Body of pancreas (tissue), 4 donors: ENCODE results near the gene TAF1C.

Source experiments
- CTCF ChIP-seq, 7 experiments: fragments of 450-650 bp in 4 of 7; fragments of 200-600 bp in 3 of 7; sonication (generic) in 3 of 7; IDR thresholded peaks; one replicate each; pipeline ENCODE4 v1.5.1; 2016 to 2019; ENCODE audit warnings: antibody characterized with exemption in 7 of 7
- POLR2A ChIP-seq, 3 donors: fragments of 450-650 bp; IDR thresholded peaks; one replicate each; pipeline ENCODE4 v1.6.1; 2016; ENCODE audit warnings: antibody characterized with exemption in 3 of 3, mild to moderate bottlenecking in 2 of 3

DNA sequence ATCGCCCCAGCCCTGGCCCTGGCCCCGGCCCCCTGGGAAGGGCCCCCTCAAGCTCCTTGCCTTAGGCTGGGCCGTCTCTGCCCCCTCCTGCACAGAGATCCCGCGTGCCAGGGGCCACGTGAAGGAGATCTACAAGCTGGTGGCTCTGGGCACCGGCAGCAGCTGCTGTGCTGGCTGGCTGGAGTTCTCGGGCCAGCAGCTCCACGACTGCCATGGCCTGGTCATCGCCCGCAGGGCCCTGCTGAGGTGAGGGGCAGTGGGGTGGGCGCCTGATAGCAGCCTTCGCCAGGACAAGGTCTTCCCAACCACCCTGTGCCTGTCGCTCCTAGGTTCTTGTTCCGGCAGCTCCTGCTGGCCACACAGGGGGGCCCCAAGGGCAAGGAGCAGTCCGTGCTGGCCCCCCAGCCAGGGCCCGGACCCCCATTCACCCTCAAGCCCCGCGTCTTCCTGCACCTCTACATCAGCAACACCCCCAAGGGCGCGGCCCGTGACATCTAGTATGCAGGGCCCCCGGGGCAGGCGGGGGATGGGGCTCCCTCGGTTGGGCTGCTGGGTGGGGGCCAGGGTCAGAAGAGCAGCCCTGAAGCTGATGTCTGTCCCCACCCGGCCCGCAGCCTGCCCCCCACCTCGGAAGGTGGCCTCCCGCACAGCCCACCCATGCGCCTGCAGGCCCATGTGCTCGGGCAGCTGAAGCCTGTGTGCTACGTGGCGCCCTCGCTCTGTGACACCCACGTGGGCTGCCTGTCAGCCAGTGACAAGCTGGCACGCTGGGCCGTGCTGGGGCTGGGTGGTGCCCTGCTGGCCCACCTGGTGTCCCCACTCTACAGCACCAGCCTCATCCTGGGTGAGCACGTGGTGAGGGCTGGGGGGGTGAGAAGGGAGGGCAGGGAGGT is 8.6 kb upstream of the TAF1C start:
- TF ChIP-seq CTCF (IDR thresholded peaks at IDR 0.05) (no peak), POLR2A (IDR thresholded peaks at IDR 0.05) (no peak)
